Central memory CD4-positive, alpha-beta T cell (primary cell): ENCODE results near the gene RNF220.

Experiments used
- DNase-seq: peaks from one replicate; pipeline ENCODE4 v3.0.0; 2022

The RNF220 gene

GRCh38 chr1:44616284-44616990 lies 211.4 kb downstream of the RNF220 start:
- no peak for DNase-seq

GRCh38 chr1:44616991-44617702 lies 212.1 kb downstream of the RNF220 start:
- no peak for DNase-seq

- no peak for DNase-seq
Observed at GRCh38 chr1:44617703-44618029, 212.6 kb downstream of the RNF220 start.

GRCh38 chr1:44619261-44619900 lies 214.3 kb downstream of the RNF220 start:
- no peak for DNase-seq

- no peak for DNase-seq
Observed at GRCh38 chr1:44620072-44620471, 215.0 kb downstream of the RNF220 start.

GRCh38 chr1:44621841-44622286 lies 216.8 kb downstream of the RNF220 start:
- no peak for DNase-seq

- DNase-seq, result no peak
Observed at GRCh38 chr1:44624268-44624901, 219.3 kb downstream of the RNF220 start.

GRCh38 chr1:44625348-44625747 lies 220.3 kb downstream of the RNF220 start:
- DNase-seq, result no peak

- no peak for DNase-seq
Observed at GRCh38 chr1:44628962-44629756, 224.1 kb downstream of the RNF220 start.

GRCh38 chr1:44630116-44630515 lies 225.1 kb downstream of the RNF220 start:
- no peak for DNase-seq

- no peak for DNase-seq
Observed at GRCh38 chr1:44631333-44631646, 226.2 kb downstream of the RNF220 start.

- peak; percentile 83 for DNase-seq
Observed at GRCh38 chr1:44631647-44632539, 226.8 kb downstream of the RNF220 start.

- no peak for DNase-seq
Observed at GRCh38 chr1:44632598-44632997, 227.5 kb downstream of the RNF220 start.

- no peak for DNase-seq
Observed at GRCh38 chr1:44634606-44635189, 229.6 kb downstream of the RNF220 start.

- DNase-seq, result no peak
Observed at GRCh38 chr1:44635439-44635838, 230.4 kb downstream of the RNF220 start.

- DNase-seq, result no peak
Observed at GRCh38 chr1:44636083-44636687, 231.1 kb downstream of the RNF220 start.

- no peak for DNase-seq
Observed at GRCh38 chr1:44636688-44637598, 231.9 kb downstream of the RNF220 start.

GRCh38 chr1:44637702-44638411 lies 232.8 kb downstream of the RNF220 start:
- DNase-seq, result no peak

GRCh38 chr1:44640200-44640853 lies 235.3 kb downstream of the RNF220 start:
- DNase-seq, result no peak
